Measurements from ENCODE around the gene NEO1. TPM values are rescaled to one million over a fixed set of nuclear protein-coding genes. Genes with fewer than 3 reads are reported as not detected.

The NEO1 gene
- total RNA-seq, 2 donors from 2014 or later: 108 to 130 TPM

DNA sequence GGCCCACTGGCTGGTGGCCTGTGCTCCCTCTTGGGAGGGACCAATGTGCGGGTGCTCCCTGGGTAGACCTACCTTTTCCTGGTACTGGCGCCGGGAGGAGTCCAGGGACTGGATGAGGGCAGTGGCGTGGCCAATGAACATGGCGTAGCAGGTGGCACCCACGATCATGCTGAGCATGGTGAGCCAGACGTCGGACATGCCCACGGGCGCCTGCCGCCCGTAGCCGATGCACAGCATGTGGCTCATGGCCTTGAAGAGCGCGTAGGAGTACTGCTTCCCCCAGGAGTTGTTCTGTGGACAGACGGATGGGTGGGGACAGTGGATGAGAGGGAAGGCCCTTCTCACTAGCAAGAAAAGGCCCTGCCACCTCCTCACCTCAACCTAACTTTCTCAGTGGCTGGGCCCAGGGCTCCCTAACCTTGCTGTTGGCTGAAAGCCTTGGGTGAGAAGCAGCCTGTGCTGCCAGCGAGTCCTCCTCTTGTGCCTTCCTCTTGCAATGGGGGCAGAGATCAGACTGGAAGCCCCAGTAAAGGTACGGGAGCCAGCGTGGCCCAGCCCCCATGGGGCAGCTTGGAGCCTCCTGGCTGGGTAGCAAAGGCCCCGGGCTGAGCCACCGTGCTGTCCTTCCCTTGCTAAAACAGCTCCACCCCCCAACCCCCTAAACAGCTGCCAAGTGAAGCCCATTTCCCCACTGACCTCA, 277.4 kb downstream of the NEO1 start:
- TF ChIP-seq, protein P1, sequence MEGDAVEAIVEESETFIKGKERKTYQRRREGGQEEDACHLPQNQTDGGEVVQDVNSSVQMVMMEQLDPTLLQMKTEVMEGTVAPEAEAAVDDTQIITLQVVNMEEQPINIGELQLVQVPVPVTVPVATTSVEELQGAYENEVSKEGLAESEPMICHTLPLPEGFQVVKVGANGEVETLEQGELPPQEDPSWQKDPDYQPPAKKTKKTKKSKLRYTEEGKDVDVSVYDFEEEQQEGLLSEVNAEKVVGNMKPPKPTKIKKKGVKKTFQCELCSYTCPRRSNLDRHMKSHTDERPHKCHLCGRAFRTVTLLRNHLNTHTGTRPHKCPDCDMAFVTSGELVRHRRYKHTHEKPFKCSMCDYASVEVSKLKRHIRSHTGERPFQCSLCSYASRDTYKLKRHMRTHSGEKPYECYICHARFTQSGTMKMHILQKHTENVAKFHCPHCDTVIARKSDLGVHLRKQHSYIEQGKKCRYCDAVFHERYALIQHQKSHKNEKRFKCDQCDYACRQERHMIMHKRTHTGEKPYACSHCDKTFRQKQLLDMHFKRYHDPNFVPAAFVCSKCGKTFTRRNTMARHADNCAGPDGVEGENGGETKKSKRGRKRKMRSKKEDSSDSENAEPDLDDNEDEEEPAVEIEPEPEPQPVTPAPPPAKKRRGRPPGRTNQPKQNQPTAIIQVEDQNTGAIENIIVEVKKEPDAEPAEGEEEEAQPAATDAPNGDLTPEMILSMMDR (IDR thresholded peaks at IDR 0.05): no peak
- no peak overlapping the region for H3K9ac ChIP-seq (ENCODE audit: low read depth in 2 of 2, low read length in 2 of 2)
- no peaks in the 10 kb centered on the region for H3K4me1 ChIP-seq
- H3K27ac ChIP-seq: no peak overlapping the region
- no peak overlapping the region for H3K4me3 ChIP-seq
- H3K27me3 ChIP-seq: no peaks in the 10 kb centered on the region
- intact Hi-C loops (cut with DNase I): no loop called here
- no peaks in the 10 kb centered on the region for H3K9me3 ChIP-seq
- DNase-seq: no peak
- no peaks in the 10 kb centered on the region for H3K36me3 ChIP-seq

DNA sequence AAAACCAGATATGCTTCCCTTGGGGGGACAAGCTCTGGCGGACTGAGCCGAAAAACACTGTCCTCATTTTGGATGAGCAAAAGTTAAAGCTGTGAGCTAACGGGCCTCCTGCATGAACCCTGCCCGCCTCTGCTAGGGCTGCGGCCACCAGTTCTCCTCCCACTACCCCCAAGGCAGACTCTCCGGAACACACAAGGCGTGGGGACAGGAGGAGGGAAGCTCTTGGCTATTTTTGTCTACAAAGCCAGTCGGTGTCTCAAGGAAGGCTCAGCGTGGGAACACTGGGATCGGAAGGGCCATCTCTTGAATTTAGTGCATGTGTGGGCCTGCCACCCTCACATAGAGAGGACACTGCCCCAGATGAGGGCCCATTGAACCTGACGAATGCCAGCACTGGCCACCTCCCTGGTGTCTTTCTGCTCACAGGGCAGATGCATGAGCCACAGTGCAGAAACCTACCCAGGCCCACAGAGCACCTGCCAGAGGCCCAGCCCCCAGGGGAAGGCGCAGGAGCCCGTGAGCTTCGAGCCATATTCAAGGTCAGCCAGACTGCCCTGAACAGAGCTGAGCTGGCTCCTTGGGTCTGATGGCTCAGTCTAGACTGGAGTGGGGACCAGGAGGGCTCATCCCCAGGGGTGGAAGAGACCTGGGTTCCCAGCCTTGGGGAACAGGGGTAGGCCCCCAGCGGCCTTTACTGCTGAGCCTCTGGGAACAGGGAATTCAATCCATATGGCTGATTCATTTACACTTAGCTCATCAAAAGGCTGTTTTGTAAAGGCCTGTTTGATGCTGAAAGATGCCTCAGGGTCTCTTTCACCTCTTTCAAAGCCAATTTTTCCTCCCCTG, 278.2 kb downstream of the NEO1 start:
- H3K36me3 ChIP-seq: no peaks in the 10 kb centered on the region
- intact Hi-C loops (cut with DNase I): no loop called here
- no peaks in the 10 kb centered on the region for H3K4me1 ChIP-seq
- H3K9me3 ChIP-seq: no peaks in the 10 kb centered on the region
- TF ChIP-seq, protein P1 (IDR thresholded peaks at IDR 0.05): no peak
- no peak overlapping the region for H3K4me3 ChIP-seq
- no peak overlapping the region for H3K27ac ChIP-seq
- H3K27me3 ChIP-seq: no peaks in the 10 kb centered on the region
- no peak overlapping the region for H3K9ac ChIP-seq (ENCODE audit: low read depth in 2 of 2, low read length in 2 of 2)
- no peak for DNase-seq

DNA sequence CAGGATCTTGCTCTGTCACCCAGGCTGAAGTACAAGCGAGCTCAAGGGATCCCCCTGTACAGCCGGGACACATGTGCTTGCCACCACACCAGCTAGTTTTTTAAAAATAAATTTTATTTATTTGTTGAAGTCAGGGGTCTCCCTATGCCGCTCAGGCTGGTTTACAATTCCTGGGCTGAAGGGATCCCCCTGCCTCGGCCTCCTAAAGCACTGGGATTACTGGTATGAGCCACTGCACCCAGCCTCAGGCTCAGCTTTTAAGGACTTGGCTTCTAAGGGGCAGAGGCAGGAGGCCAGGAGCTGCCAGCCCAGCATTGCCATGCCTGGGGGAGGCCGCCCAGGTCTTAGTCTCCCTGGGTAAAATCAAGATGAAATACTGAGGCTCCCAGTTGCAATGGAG, 279.2 kb downstream of the NEO1 start:
- H3K27me3 ChIP-seq: no peaks in the 10 kb centered on the region
- no peaks in the 10 kb centered on the region for H3K36me3 ChIP-seq
- TF ChIP-seq, protein P1 (IDR thresholded peaks at IDR 0.05): no peak
- H3K27ac ChIP-seq: no peak overlapping the region
- H3K4me1 ChIP-seq: no peaks in the 10 kb centered on the region
- no peak overlapping the region for H3K4me3 ChIP-seq
- intact Hi-C loops (cut with DNase I): no loop called here
- DNase-seq: no peak
- no peaks in the 10 kb centered on the region for H3K9me3 ChIP-seq
- H3K9ac ChIP-seq (ENCODE audit: low read depth in 2 of 2, low read length in 2 of 2): no peak overlapping the region

DNA sequence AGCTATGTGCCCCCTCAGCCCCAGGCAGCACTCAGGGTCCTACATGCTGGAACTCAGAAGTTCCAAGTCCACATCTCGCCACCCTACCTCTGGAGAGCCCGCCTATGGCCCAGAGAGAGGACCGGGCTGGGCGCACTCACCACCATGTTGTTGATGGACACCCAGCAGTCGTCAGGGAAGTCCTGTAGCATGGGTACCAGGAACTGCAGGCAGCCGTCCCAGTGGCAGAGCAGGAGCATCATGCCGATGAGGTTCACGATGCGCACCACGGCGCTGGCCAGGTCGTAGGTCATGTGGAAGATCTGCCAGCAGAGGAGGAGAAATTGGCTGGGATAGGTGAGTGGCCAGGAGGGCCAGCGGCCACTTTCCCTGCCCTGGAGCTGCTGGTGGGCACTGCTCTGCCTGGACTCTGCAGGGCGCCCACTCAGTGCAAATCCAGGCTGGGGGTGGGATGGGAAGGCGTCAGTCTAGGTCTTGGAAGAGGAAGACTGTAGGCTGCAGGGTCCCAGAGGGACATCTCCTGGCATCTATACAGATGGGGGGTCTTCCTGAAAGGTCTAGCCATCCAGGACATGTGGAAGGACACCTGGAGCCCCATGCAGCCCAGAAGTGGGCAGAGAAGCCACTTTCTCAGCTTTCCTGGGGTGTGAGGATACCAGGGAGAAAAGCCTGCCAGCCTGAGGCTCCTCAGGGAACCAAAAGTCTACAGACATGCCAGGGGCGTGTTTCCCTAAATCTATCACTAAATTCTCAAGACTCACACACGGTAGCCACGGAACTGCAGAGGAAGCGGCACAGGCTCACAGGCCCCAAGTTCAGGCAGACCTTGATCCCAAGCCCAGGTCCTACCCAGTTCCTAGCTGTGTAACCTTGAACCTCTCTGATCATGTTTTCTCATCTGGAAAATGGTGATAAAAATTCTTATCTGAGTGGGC, 280.0 kb downstream of the NEO1 start:
- intact Hi-C loops (cut with DNase I): no loop called here
- Histone ChIP-seq H3K36me3 (no peaks in the 10 kb centered on the region), H3K27me3 (no peaks in the 10 kb centered on the region), H3K9ac (ENCODE audit: low read depth in 2 of 2, low read length in 2 of 2) (no peak overlapping the region), H3K4me3 (no peak overlapping the region), H3K27ac (no peak overlapping the region), H3K4me1 (no peaks in the 10 kb centered on the region), H3K9me3 (no peaks in the 10 kb centered on the region)
- DNase-seq: no peak
- TF ChIP-seq, protein P1 (IDR thresholded peaks at IDR 0.05): no peak

DNA sequence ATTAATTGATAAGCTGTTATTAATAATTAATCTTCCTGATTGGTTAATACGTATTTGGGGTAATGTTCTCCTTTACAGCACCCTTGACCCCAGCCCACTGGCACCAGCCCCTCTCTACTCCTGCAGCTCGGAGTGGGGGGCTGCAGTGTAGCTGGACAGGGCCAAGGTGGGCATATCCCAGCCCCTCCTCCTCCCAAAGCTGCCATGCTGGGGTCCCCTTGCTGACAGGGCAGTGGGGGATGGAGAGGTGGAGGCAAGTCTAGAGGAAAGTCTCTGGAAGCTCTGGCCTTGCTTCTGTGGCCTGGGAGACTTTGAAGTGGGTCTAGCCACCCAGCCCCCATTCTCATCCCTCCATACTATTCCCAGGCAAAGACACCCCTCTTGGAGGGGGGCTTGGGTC, 280.7 kb downstream of the NEO1 start:
- Histone ChIP-seq H3K4me3 (no peak overlapping the region), H3K4me1 (no peaks in the 10 kb centered on the region), H3K36me3 (no peaks in the 10 kb centered on the region), H3K27me3 (no peaks in the 10 kb centered on the region), H3K9ac (ENCODE audit: low read depth in 2 of 2, low read length in 2 of 2) (no peak overlapping the region), H3K27ac (no peak overlapping the region), H3K9me3 (no peaks in the 10 kb centered on the region)
- TF ChIP-seq, protein P1 (IDR thresholded peaks at IDR 0.05): no peak
- DNase-seq: no peak
- intact Hi-C loops (cut with DNase I): no loop called here

Data from colonic mucosa (tissue), 4 donors.